ENCODE data around the gene SLC38A5.
"Not testable (repeated sequence)": the region's sequence is repeated elsewhere in the genome, so short reads cannot be mapped to it uniquely, and the experiment has no call there.

DNA sequence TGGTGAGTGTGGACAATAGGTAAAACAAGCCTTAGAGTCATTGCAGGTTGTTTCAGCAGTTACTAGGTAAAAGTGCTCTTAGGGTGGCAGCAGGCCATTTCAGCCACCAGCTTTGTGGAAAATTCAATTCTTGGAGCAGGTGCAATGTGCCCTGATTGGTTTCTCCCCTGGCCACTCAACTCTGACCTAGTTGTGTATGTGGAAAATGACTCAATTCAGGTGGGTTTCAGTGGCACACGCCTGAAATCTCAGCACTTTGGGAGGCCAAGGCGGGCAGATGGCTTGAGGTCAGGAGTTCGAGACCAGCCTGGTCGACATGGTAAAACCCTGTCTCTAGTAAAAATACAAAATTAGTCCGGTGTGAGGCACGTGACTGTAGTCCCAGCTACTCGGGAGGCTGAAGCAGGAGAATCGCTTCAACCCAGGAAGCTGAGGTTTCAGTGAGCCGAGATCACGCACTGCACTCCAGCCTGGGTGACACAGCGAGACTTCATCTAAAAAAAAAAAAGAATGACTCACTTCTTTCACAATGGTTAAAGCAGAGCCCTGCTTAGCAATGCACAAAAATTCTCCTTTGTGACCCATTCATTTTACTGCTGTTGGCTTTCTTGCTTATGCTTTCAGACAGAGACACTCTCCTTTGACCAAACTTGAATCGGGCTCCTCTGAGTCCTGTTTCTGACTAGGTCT lies 42.9 kb downstream of the SLC38A5 start:
- TF ChIP-seq, protein P1, sequence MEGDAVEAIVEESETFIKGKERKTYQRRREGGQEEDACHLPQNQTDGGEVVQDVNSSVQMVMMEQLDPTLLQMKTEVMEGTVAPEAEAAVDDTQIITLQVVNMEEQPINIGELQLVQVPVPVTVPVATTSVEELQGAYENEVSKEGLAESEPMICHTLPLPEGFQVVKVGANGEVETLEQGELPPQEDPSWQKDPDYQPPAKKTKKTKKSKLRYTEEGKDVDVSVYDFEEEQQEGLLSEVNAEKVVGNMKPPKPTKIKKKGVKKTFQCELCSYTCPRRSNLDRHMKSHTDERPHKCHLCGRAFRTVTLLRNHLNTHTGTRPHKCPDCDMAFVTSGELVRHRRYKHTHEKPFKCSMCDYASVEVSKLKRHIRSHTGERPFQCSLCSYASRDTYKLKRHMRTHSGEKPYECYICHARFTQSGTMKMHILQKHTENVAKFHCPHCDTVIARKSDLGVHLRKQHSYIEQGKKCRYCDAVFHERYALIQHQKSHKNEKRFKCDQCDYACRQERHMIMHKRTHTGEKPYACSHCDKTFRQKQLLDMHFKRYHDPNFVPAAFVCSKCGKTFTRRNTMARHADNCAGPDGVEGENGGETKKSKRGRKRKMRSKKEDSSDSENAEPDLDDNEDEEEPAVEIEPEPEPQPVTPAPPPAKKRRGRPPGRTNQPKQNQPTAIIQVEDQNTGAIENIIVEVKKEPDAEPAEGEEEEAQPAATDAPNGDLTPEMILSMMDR (conservative IDR thresholded peaks at IDR 0.05; ENCODE audit: low read depth in 2 of 2), result not testable (repeated sequence)
- TF ChIP-seq POLR2AphosphoS5 (IDR thresholded peaks at IDR 0.05; ENCODE audit: low read depth); JUNB (IDR thresholded peaks at IDR 0.05; ENCODE audit: unreplicated experiment); EZH2 (IDR thresholded peaks at IDR 0.05; ENCODE audit: low read depth, unreplicated experiment); EZH2phosphoT487 (IDR thresholded peaks at IDR 0.05; ENCODE audit: unreplicated experiment); CREB1 (CRISPR knock-in tag; IDR thresholded peaks at IDR 0.05; ENCODE audit: low read depth); ZNF114 (CRISPR knock-in tag; IDR thresholded peaks at IDR 0.05): not testable (repeated sequence)
- TF ChIP-seq, protein P2, sequence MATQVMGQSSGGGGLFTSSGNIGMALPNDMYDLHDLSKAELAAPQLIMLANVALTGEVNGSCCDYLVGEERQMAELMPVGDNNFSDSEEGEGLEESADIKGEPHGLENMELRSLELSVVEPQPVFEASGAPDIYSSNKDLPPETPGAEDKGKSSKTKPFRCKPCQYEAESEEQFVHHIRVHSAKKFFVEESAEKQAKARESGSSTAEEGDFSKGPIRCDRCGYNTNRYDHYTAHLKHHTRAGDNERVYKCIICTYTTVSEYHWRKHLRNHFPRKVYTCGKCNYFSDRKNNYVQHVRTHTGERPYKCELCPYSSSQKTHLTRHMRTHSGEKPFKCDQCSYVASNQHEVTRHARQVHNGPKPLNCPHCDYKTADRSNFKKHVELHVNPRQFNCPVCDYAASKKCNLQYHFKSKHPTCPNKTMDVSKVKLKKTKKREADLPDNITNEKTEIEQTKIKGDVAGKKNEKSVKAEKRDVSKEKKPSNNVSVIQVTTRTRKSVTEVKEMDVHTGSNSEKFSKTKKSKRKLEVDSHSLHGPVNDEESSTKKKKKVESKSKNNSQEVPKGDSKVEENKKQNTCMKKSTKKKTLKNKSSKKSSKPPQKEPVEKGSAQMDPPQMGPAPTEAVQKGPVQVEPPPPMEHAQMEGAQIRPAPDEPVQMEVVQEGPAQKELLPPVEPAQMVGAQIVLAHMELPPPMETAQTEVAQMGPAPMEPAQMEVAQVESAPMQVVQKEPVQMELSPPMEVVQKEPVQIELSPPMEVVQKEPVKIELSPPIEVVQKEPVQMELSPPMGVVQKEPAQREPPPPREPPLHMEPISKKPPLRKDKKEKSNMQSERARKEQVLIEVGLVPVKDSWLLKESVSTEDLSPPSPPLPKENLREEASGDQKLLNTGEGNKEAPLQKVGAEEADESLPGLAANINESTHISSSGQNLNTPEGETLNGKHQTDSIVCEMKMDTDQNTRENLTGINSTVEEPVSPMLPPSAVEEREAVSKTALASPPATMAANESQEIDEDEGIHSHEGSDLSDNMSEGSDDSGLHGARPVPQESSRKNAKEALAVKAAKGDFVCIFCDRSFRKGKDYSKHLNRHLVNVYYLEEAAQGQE (IDR thresholded peaks at IDR 0.05; ENCODE audit: unreplicated experiment), result not testable (repeated sequence)
